Measurements from ENCODE around the gene PRDM16.
"Not testable (repeated sequence)": the region's sequence is repeated elsewhere in the genome, so short reads cannot be mapped to it uniquely, and the experiment has no call there.

PRDM16 gene

GRCh38 chr1:3158347-3158746 is 89.3 kb downstream of the PRDM16 start:
- H3K4me3 ChIP-seq (ENCODE audit: low read length), result no peak overlapping the region
- H3K9ac ChIP-seq (ENCODE audit: low read length), result no peak overlapping the region
- H3K4me1 ChIP-seq (ENCODE audit: control insufficient read depth, insufficient read depth, low read length), result no peaks in the 10 kb centered on the region
- peaks cover 9% of the 10 kb centered on the region for H3K27me3 ChIP-seq (ENCODE audit: control insufficient read depth, insufficient read depth, low read length)
- no peaks in the 10 kb centered on the region for H3K36me3 ChIP-seq (ENCODE audit: control insufficient read depth, insufficient read depth, low read length)
- H3K27ac ChIP-seq (ENCODE audit: low read depth, low read length), result no peak overlapping the region

- no peak overlapping the region for H3K4me3 ChIP-seq (ENCODE audit: low read length)
- H3K36me3 ChIP-seq (ENCODE audit: control insufficient read depth, insufficient read depth, low read length), result no peaks in the 10 kb centered on the region
- H3K27me3 ChIP-seq (ENCODE audit: control insufficient read depth, insufficient read depth, low read length), result peaks cover 9% of the 10 kb centered on the region
- H3K4me1 ChIP-seq (ENCODE audit: control insufficient read depth, insufficient read depth, low read length), result no peaks in the 10 kb centered on the region
- no peak overlapping the region for H3K27ac ChIP-seq (ENCODE audit: low read depth, low read length)
- no peak overlapping the region for H3K9ac ChIP-seq (ENCODE audit: low read length)
Measured at GRCh38 chr1:3159121-3159520, 90.1 kb downstream of the PRDM16 start.

GRCh38 chr1:3159996-3160395 is 91.0 kb downstream of the PRDM16 start:
- H3K27me3 ChIP-seq (ENCODE audit: control insufficient read depth, insufficient read depth, low read length), result peaks cover 9% of the 10 kb centered on the region
- no peak overlapping the region for H3K4me3 ChIP-seq (ENCODE audit: low read length)
- H3K27ac ChIP-seq (ENCODE audit: low read depth, low read length), result no peak overlapping the region
- H3K9ac ChIP-seq (ENCODE audit: low read length), result no peak overlapping the region
- H3K4me1 ChIP-seq (ENCODE audit: control insufficient read depth, insufficient read depth, low read length), result no peaks in the 10 kb centered on the region
- no peaks in the 10 kb centered on the region for H3K36me3 ChIP-seq (ENCODE audit: control insufficient read depth, insufficient read depth, low read length)

GRCh38 chr1:3160647-3161145 is 91.7 kb downstream of the PRDM16 start:
- Histone ChIP-seq H3K4me1 (ENCODE audit: control insufficient read depth, insufficient read depth, low read length) (no peaks in the 10 kb centered on the region), H3K4me3 (ENCODE audit: low read length) (no peak overlapping the region), H3K27ac (ENCODE audit: low read depth, low read length) (no peak overlapping the region), H3K36me3 (ENCODE audit: control insufficient read depth, insufficient read depth, low read length) (no peaks in the 10 kb centered on the region), H3K9ac (ENCODE audit: low read length) (no peak overlapping the region), H3K27me3 (ENCODE audit: control insufficient read depth, insufficient read depth, low read length) (peaks cover 9% of the 10 kb centered on the region)

GRCh38 chr1:3161176-3161840 is 92.3 kb downstream of the PRDM16 start:
- Histone ChIP-seq H3K4me3 (ENCODE audit: low read length) (no peak overlapping the region), H3K4me1 (ENCODE audit: control insufficient read depth, insufficient read depth, low read length) (no peaks in the 10 kb centered on the region), H3K27ac (ENCODE audit: low read depth, low read length) (no peak overlapping the region), H3K9ac (ENCODE audit: low read length) (no peak overlapping the region), H3K36me3 (ENCODE audit: control insufficient read depth, insufficient read depth, low read length) (no peaks in the 10 kb centered on the region), H3K27me3 (ENCODE audit: control insufficient read depth, insufficient read depth, low read length) (peaks cover 9% of the 10 kb centered on the region)

GRCh38 chr1:3162322-3162882 is 93.4 kb downstream of the PRDM16 start:
- Histone ChIP-seq H3K27me3 (ENCODE audit: control insufficient read depth, insufficient read depth, low read length) (peaks cover 9% of the 10 kb centered on the region), H3K4me1 (ENCODE audit: control insufficient read depth, insufficient read depth, low read length) (no peaks in the 10 kb centered on the region), H3K36me3 (ENCODE audit: control insufficient read depth, insufficient read depth, low read length) (no peaks in the 10 kb centered on the region), H3K27ac (ENCODE audit: low read depth, low read length) (no peak overlapping the region), H3K9ac (ENCODE audit: low read length) (no peak overlapping the region), H3K4me3 (ENCODE audit: low read length) (no peak overlapping the region)

GRCh38 chr1:3163356-3163755 is 94.4 kb downstream of the PRDM16 start:
- no peak overlapping the region for H3K9ac ChIP-seq (ENCODE audit: low read length)
- no peak overlapping the region for H3K27ac ChIP-seq (ENCODE audit: low read depth, low read length)
- no peaks in the 10 kb centered on the region for H3K4me1 ChIP-seq (ENCODE audit: control insufficient read depth, insufficient read depth, low read length)
- peaks cover 6% of the 10 kb centered on the region for H3K27me3 ChIP-seq (ENCODE audit: control insufficient read depth, insufficient read depth, low read length)
- H3K36me3 ChIP-seq (ENCODE audit: control insufficient read depth, insufficient read depth, low read length), result no peaks in the 10 kb centered on the region
- H3K4me3 ChIP-seq (ENCODE audit: low read length), result no peak overlapping the region

GRCh38 chr1:3164671-3165070 is 95.7 kb downstream of the PRDM16 start:
- Histone ChIP-seq H3K36me3 (ENCODE audit: control insufficient read depth, insufficient read depth, low read length) (no peaks in the 10 kb centered on the region), H3K9ac (ENCODE audit: low read length) (no peak overlapping the region), H3K4me1 (ENCODE audit: control insufficient read depth, insufficient read depth, low read length) (no peaks in the 10 kb centered on the region), H3K27me3 (ENCODE audit: control insufficient read depth, insufficient read depth, low read length) (peaks cover 6% of the 10 kb centered on the region), H3K4me3 (ENCODE audit: low read length) (no peak overlapping the region), H3K27ac (ENCODE audit: low read depth, low read length) (no peak overlapping the region)

- H3K9ac ChIP-seq (ENCODE audit: low read length); H3K27ac ChIP-seq (ENCODE audit: low read depth, low read length); H3K27me3 ChIP-seq (ENCODE audit: control insufficient read depth, insufficient read depth, low read length); H3K4me1 ChIP-seq (ENCODE audit: control insufficient read depth, insufficient read depth, low read length); H3K4me3 ChIP-seq (ENCODE audit: low read length); H3K36me3 ChIP-seq (ENCODE audit: control insufficient read depth, insufficient read depth, low read length): not testable (repeated sequence)
Measured at GRCh38 chr1:3165189-3165588, 96.2 kb downstream of the PRDM16 start.

GRCh38 chr1:3166206-3166918 is 97.4 kb downstream of the PRDM16 start:
- Histone ChIP-seq H3K27ac (ENCODE audit: low read depth, low read length) (no peak overlapping the region), H3K36me3 (ENCODE audit: control insufficient read depth, insufficient read depth, low read length) (no peaks in the 10 kb centered on the region), H3K4me3 (ENCODE audit: low read length) (no peak overlapping the region), H3K4me1 (ENCODE audit: control insufficient read depth, insufficient read depth, low read length) (peaks cover 7% of the 10 kb centered on the region), H3K27me3 (ENCODE audit: control insufficient read depth, insufficient read depth, low read length) (no peaks in the 10 kb centered on the region), H3K9ac (ENCODE audit: low read length) (no peak overlapping the region)

GRCh38 chr1:3167255-3167654 is 98.3 kb downstream of the PRDM16 start:
- Histone ChIP-seq H3K4me3 (ENCODE audit: low read length) (no peak overlapping the region), H3K4me1 (ENCODE audit: control insufficient read depth, insufficient read depth, low read length) (peaks cover 14% of the 10 kb centered on the region), H3K27me3 (ENCODE audit: control insufficient read depth, insufficient read depth, low read length) (no peaks in the 10 kb centered on the region), H3K36me3 (ENCODE audit: control insufficient read depth, insufficient read depth, low read length) (no peaks in the 10 kb centered on the region), H3K27ac (ENCODE audit: low read depth, low read length) (no peak overlapping the region), H3K9ac (ENCODE audit: low read length) (no peak overlapping the region)

- H3K27ac ChIP-seq (ENCODE audit: low read depth, low read length), result no peak overlapping the region
- H3K27me3 ChIP-seq (ENCODE audit: control insufficient read depth, insufficient read depth, low read length), result no peaks in the 10 kb centered on the region
- H3K36me3 ChIP-seq (ENCODE audit: control insufficient read depth, insufficient read depth, low read length), result no peaks in the 10 kb centered on the region
- H3K4me3 ChIP-seq (ENCODE audit: low read length), result no peak overlapping the region
- peaks cover 14% of the 10 kb centered on the region for H3K4me1 ChIP-seq (ENCODE audit: control insufficient read depth, insufficient read depth, low read length)
- H3K9ac ChIP-seq (ENCODE audit: low read length), result no peak overlapping the region
Measured at GRCh38 chr1:3168678-3169077, 99.7 kb downstream of the PRDM16 start.

Measured in rectal smooth muscle tissue (tissue), 1 donor.